Left lung (tissue), 10 donors: Measurements from ENCODE around the gene CLIC6. TPM values are rescaled to one million over a fixed set of nuclear protein-coding genes. Genes with fewer than 3 reads are reported as not detected.

Experiments
- ATAC-seq: fragments of 200-7000 bp; cut with Tn5 transposase; one replicate; pipeline ENCODE4 v1.9.1; 2020; ENCODE audit warnings: moderate library complexity
- DNase-seq, 4 donors: peaks; one replicate each; pipeline ENCODE4 v3.0.0-alpha.2; 2013 to 2020
- H3K27ac ChIP-seq, 2 donors: fragments of 200-600 bp; sonication (generic) in 1 of 2; one replicate each; pipeline versions ENCODE4 v1.5.0 to v1.8.0; 2020 to 2021
- H3K27me3 ChIP-seq, 2 donors: fragments of 200-600 bp; sonication (generic) in 1 of 2; one replicate each; pipeline versions ENCODE4 v1.5.0 to v1.8.0; 2020 to 2021
- H3K36me3 ChIP-seq, 2 donors: fragments of 200-600 bp; sonication (generic) in 1 of 2; one replicate each; pipeline versions ENCODE4 v1.5.0 to v1.8.0; 2020 to 2021
- H3K4me1 ChIP-seq, 2 donors: fragments of 200-600 bp; one replicate each; pipeline ENCODE4 v1.8.0; 2021
- H3K4me3 ChIP-seq, 2 donors: fragments of 200-600 bp; sonication (generic) in 1 of 2; one replicate each; pipeline versions ENCODE4 v1.5.0 to v1.8.0; 2020 to 2021; ENCODE audit warnings: mild to moderate bottlenecking in 1 of 2
- H3K9me3 ChIP-seq, 2 donors: fragments of 200-600 bp; sonication (generic) in 1 of 2; one replicate each; pipeline versions ENCODE4 v1.5.0 to v1.8.0; 2020 to 2021
- CTCF ChIP-seq, 2 donors: fragments of 200-600 bp; sonication (generic) in 1 of 2; IDR thresholded peaks; one replicate each; pipeline versions ENCODE4 v1.5.0 to v1.8.0; 2021; ENCODE audit warnings: antibody characterized with exemption in 2 of 2
- intact Hi-C, 2 donors: fragments of 100-400 bp; cut with DNase I; formaldehyde crosslinking; loops; one replicate each; pipeline versions ENCODE4 v1.11.2 to v1.14.2; 2022
- polyA plus RNA-seq, 6 donors: library from polyadenylated mRNA; unstranded; fragments of 120-200 nt; gene quantifications; one replicate each; pipeline ENCODE4 v1.2.1, GENCODE V29; 2013; ENCODE audit not compliant: insufficient read length in 6 of 6
- total RNA-seq, 2 donors: library from RNA; stranded (reverse); fragmentation: NEBNext Ultra II Directional; extraction: Animal tissue kit (Norgen Biotek cat#: 25700); gene quantifications; one replicate each; pipeline ENCODE4 v1.2.1, GENCODE V29; 2021
- donor health status: DM: no; HTN: yes; CAD: no.
- donor health status: DM: no; HTN: no; CAD: no.

The CLIC6 gene
- total and polyA plus RNA-seq, 8 donors = 21.0 to 56.7 (median 41.4) TPM

GRCh38 chr21:34691390-34692032, 22.7 kb downstream of the CLIC6 start:
- DNase-seq (peak in 1 of 4 donors; percentile 32), ATAC-seq (peak; percentile 17)
- H3K27ac ChIP-seq = peak overlapping the region; percentile 54 to 75

DNA sequence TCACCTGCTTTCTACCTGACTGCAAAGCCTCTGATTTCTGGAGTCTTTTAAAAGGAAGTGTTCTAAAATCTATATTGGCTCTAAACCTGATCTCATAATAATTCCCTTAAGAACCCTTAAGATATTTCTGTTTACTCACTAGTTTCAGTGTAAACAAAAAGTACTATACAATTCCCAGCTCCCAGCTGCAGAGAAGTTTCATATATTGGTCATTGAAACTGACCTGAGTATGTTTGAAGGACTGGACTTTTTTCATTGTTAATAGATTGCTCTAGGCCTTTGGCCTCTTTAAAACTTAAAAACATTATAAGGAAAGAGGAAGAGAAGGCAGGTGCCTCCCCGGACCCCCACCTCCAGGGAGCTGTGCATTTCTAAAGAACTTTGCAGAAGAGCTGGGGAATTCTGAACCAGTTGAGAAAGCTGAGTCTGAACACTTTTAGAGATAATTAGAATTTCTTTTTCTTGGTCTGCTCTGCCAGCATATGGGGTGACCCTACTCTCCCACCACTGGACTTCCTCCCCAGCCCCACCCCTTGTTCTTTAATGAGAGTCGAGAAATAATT, 23.7 kb downstream of the CLIC6 start:
- intact Hi-C loops = no loop called here
- DNase-seq (no peak), ATAC-seq (peak; percentile 71)
- H3K27ac ChIP-seq = peak overlapping the region; percentile 30 to 75
- no peaks in the 10 kb centered on the region for H3K27me3 ChIP-seq
- no peak for TF ChIP-seq CTCF (IDR thresholded peaks at IDR 0.05)
- H3K9me3 ChIP-seq = no peaks in the 10 kb centered on the region
- no peak overlapping the region for H3K4me3 ChIP-seq
- no peaks in the 10 kb centered on the region for H3K36me3 ChIP-seq
- peaks cover 8 to 14% of the 10 kb centered on the region in 2 donors for H3K4me1 ChIP-seq

More at GRCh38 chr21:34691390-34692032, 22.7 kb downstream of the CLIC6 start:
- no peak for TF ChIP-seq CTCF (IDR thresholded peaks at IDR 0.05)
- H3K4me3 ChIP-seq = no peak overlapping the region
- no peaks in the 10 kb centered on the region for H3K9me3 ChIP-seq
- intact Hi-C loops = no loop called here
- peaks cover 8 to 14% of the 10 kb centered on the region in 2 donors for H3K4me1 ChIP-seq
- H3K27me3 ChIP-seq = no peaks in the 10 kb centered on the region
- no peaks in the 10 kb centered on the region for H3K36me3 ChIP-seq

- intact Hi-C loops = no loop called here
- H3K4me1 ChIP-seq = peaks cover 8 to 14% of the 10 kb centered on the region in 2 donors
- H3K4me3 ChIP-seq = no peak overlapping the region
- peak in 1 of 4 donors; percentile 74 for DNase-seq
- peak; percentile 83 to 84 for TF ChIP-seq CTCF (IDR thresholded peaks at IDR 0.05)
- H3K9me3 ChIP-seq = no peaks in the 10 kb centered on the region
- no peaks in the 10 kb centered on the region for H3K27me3 ChIP-seq
- H3K27ac ChIP-seq = peak overlapping the region; percentile 30 to 60
- H3K36me3 ChIP-seq = no peaks in the 10 kb centered on the region
- peak; percentile 76 for ATAC-seq
Measured at GRCh38 chr21:34693192-34693810, 24.5 kb downstream of the CLIC6 start.

DNA sequence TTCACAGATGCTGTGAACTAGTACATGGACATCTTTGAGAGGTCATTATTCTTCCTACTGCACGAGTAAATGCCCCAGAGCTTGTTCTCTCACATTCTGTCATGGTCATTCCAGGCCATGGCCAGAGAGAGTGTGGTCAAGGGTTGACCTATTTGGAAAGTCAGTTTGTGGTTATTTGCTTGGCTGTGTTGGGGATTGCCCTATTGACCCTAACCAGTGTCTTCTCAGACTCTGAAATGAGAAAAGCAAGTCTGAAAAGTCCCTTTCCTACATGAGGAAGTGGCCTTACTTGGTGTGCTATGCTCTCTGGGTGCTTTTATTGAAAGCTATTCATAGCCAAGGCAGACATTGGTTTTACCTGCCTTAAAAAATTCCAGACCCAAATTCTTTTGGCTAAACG, 26.6 kb downstream of the CLIC6 start:
- Histone ChIP-seq H3K27me3 (no peaks in the 10 kb centered on the region), H3K27ac (no peak overlapping the region), H3K4me1 (peaks cover 8 to 14% of the 10 kb centered on the region in 2 donors), H3K9me3 (no peaks in the 10 kb centered on the region), H3K4me3 (no peak overlapping the region), H3K36me3 (no peaks in the 10 kb centered on the region)
- DNase-seq = no peak
- ATAC-seq = no peak
- TF ChIP-seq CTCF (IDR thresholded peaks at IDR 0.05) = no peak
- intact Hi-C loops = no loop called here

DNA sequence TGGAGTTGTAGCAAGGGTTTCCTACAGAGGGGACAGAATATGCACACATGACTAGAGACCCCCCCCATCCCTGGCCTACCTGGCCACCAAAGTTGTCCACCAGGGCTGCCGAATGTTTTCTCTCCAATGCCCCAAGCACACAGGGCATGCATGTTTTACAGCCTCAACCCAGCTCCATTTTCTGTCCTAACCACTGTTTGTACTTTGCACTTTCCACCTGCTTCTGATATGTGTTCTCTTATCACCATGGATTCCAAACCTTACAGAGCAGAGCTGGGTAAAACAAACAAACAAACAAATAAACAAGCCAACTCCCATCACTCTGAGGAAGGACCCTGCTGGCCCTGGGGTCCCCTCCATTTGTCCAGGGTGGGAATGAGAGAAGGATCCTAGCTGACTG, 27.3 kb downstream of the CLIC6 start:
- DNase-seq (no peak), ATAC-seq (no peak)
- H3K36me3 ChIP-seq = no peaks in the 10 kb centered on the region
- H3K4me1 ChIP-seq = peaks cover 2 to 11% of the 10 kb centered on the region in 2 donors
- intact Hi-C loops = no loop called here
- no peak for TF ChIP-seq CTCF (IDR thresholded peaks at IDR 0.05)
- H3K27ac ChIP-seq = no peak overlapping the region
- no peak overlapping the region for H3K4me3 ChIP-seq
- no peaks in the 10 kb centered on the region for H3K9me3 ChIP-seq
- no peaks in the 10 kb centered on the region for H3K27me3 ChIP-seq
